Transverse colon (tissue), 4 donors: ENCODE measurements around the gene TRIM8.

Experiments
- POLR2AphosphoS5 ChIP-seq, 3 donors: sonication (generic); formaldehyde crosslinking; IDR thresholded peaks; one replicate each; pipeline ENCODE4 v1.6.1; 2016; ENCODE audit warnings: antibody characterized with exemption in 3 of 3
- TF ChIP-seq, protein P1 (sequence below), 5 experiments: fragments of 200-600 bp in 3 of 5; fragments of 450-650 bp in 2 of 5; sonication (generic) in 3 of 5; IDR thresholded peaks; 1 replicate in 2 of 5; 2 replicates in 3 of 5; pipeline ENCODE4 v1.5.1; 2016 to 2017; ENCODE audit warnings: antibody characterized with exemption in 5 of 5, inconsistent platforms in 3 of 5, mild to moderate bottlenecking in 2 of 5, moderate library complexity in 1 of 5

DNA sequence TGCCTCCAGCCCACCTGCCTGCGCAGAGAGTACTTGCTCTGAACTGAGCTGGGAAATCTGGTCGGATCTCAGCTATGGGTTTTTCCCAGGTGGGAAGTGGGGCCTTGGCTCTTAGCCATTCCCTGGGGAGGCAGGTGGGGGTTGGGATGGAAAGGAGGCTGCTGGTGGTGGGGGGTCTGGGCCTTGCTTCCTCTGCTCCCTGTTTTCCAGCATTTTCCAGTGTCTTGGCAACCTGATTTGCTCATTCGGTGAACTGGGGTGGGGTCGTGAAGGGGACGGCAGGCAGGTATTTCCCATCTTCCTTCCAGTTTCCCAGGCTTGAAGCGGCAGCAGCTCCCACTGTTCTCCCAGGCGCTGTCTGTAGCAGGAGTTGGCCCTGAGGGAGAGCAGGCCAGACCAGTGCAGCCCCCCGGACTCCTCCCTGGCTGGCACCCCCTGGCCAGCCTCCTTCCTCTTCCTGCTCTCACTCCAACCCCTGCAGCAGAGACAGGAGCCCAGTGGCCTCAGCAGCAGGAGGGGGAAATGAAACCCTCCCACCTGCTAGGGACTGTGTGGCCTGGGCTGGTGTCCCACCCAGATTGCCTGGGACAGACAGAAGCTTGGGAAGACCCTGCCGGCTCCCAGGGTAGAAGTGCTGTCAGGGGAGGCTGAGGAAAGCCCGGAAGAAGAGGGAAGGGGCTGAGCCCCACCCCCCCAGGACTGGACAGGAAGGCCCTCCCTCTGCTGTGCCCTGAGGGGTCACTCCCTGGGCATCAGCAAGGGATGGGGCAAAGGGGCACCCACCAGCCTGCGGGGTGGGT lies 6.6 kb downstream of the TRIM8 start:
- TF ChIP-seq, protein P1, sequence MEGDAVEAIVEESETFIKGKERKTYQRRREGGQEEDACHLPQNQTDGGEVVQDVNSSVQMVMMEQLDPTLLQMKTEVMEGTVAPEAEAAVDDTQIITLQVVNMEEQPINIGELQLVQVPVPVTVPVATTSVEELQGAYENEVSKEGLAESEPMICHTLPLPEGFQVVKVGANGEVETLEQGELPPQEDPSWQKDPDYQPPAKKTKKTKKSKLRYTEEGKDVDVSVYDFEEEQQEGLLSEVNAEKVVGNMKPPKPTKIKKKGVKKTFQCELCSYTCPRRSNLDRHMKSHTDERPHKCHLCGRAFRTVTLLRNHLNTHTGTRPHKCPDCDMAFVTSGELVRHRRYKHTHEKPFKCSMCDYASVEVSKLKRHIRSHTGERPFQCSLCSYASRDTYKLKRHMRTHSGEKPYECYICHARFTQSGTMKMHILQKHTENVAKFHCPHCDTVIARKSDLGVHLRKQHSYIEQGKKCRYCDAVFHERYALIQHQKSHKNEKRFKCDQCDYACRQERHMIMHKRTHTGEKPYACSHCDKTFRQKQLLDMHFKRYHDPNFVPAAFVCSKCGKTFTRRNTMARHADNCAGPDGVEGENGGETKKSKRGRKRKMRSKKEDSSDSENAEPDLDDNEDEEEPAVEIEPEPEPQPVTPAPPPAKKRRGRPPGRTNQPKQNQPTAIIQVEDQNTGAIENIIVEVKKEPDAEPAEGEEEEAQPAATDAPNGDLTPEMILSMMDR (IDR thresholded peaks at IDR 0.05): no peak
- TF ChIP-seq POLR2AphosphoS5 (IDR thresholded peaks at IDR 0.05): no peak
